ENCODE measurements around the gene HLF.

Gene HLF

DNA sequence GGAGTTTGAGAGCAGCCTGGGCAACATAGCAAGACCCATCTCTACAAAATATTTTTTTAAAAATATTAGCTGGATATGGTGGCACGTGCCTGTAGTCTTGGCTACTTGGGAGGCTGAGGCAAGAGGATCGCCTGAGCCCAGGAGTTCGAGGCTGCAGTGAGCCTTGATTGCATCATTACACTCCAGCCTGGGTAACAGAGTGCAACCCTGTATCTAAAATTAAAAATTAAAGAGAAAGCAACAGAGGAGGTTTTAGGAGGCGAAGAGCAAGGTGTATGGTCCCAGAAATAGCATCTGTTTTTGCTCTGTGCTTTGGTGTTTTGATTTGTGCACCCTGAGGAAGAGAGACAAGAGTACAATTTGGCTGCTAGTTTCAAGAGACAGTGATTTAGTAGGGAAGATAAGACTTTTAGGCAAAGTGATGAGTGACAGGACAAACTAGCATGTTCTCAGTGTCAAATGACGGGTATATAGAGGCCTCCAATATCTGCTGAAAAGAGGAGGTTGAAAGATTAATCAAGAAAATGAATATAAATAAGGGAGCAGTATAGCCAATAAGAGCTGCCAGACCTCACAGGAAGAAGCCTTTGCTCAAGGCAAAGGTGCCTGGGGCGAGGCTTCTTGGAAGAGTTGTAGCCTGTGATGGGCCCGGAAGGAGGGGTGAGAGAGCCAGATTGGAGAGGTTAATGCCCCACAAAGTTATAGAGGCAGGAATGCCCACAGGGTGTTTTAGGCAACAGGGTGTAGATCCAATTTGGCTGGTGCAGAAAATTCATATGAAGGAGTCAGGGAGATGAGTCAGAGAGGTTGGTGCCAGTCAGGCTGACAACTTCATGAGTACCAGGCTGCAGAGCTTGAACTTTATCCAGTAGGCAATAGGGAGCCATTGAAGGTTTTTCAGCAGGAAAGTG is 11.4 kb downstream of the HLF start:
- no peak for DNase-seq

DNA sequence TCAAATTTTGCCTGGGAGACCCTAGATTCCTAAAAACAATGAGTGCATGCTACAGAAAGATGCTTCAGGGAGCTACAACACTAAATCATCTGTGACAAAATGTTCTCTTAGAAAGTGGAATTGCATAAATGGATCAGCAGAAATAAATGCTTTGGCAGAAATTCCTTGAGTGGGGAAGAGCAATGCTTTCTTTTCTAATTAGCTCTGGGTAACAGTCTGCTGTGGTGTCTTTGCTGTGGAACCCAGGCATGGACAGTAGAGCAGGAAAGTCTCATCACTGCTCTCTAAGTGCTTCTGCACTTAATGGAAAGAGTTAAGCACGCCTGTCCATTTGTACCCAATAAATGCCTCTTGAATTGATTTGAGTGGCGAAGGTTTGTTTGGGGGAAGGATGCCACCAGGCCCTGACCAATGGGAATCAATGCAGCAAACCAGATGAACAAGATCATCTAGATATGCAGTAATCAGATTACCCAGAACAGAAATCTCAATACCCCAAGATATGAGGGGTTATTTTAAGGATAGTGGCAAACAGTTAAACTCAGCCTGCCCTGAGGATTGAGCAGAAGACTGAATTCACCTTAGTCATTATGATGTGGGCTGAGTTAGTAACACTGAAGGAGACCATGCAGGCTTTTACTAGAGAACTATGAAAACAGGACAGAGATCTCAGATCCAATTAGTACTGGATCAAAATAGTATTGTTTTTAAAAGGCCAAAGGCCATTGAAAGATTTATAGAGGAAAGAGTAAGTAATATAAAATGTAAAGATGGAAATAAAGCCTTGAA is 13.6 kb downstream of the HLF start:
- no peak for DNase-seq

DNA sequence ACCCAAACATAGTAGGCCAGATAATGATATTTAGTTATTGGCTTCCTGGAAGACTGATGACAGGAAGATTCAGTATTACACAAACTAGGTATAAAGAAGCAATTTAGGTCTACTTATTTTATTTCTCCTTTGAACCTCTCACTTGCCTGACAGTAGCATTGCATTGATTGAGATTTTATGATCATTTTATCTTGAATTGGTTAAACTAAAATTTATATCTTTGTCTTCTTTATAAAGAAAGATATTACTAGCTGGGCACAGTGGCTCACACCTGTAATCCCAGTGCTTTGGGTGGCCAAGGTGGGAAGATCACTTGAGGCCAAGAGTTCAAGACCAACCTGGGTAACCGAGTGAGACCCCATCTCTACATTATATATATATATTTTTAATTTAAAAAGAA is 14.4 kb downstream of the HLF start:
- DNase-seq, result no peak

DNA sequence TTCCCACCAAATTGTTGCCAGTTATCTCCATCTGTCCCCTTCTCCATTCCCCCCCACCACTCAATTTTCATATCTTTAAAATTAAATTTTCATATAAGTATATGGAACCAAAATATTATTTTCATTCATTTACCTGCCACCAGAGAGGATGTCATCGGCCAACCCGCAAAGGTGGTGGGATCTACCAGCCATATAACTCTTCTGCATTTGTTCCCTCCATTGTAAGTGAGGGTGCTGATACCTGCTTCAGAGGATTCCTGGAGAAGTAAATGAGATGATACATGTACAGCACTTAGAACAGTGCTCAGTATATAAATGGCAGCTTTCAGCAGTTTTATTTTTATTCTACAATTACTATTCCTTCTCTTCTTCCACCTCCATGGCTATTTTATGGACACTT is 15.0 kb downstream of the HLF start:
- no peak for DNase-seq

DNA sequence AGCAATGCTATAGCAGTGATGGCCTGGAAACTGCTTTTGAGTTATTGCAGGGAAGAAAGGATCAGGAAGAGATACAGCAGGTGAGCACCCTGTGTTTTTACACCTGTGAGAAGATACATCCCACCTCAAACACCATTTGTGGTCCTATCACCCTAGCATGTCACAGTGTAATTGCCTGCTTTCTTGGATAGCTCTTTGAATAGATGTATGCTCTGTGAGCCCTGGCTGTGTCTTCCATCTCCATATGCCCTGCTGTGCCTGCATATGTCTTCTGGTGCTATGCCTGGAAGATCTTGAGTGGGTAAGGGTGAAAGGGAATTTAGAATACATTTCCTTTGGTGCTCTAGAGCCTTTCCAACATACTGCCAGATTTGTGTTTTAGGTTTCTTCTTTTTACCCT is 15.5 kb downstream of the HLF start:
- no peak for DNase-seq

DNA sequence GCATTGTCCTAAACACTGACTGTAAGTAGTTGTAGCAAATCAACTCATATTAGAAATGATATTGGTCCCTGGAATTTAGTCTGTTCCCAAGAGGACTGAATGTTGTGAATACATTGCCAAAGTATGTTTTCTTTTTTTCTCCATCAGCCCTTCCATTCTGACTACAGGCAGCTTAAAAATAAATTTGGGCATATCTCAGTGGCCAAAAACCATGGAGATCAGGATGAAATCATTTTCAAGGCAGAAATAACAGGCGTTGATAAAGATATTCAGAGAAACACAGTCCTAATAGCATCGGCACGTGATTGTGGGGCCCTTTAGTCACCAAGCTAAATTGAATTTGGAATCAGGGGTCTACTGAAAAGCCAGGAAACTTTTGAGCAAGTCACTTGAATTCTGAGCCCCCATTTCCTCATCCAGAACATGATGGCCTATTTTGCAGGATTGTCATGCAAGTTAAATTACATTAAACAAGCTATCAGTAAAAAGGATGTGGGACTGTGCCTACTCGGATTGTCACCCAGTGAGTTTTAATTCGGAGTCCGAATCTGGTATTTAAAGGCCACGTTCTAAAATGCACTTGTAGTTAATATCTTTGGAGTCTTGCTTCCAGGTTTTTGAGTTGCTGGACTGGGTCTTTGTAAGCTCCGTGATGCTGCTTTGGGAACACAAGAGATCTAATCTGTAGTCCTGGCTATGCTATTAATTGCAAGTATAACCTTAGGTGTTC is 17.1 kb downstream of the HLF start:
- no peak for DNase-seq

DNA sequence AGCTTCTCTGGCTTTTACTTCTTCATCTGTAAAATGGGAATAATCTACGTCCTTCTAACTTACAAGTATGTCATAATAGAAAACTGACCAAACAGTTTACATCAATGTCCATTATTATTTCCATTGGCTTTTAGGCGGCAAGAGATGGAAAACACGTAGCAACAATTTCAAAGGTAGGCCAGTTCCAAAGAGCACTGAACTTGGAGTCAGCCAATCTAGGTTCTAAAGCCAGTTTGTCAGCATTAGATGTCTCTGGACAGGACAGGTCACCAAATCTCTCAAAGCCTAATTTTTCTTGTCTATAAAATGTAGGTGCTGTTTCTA is 17.6 kb downstream of the HLF start:
- no peak for DNase-seq

DNA sequence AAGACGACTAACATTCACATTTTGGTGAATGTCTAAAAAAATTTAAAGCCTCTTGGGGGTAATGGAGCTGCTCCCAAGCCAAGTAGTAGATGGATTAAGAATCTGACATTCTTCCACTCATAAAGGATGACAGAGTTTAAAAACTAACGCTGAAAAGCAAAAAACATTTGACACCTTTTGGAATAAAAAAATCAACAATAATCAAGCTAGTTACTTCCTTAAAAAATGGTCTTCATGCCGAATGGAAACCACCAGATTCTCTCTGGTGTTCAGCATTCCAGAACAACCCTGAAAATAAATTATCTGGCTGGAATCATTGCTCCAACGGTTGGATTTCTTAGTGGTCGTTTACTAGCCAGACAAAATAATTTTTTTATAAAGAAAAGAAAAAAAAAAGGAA is 18.0 kb downstream of the HLF start:
- DNase-seq, result no peak

DNA sequence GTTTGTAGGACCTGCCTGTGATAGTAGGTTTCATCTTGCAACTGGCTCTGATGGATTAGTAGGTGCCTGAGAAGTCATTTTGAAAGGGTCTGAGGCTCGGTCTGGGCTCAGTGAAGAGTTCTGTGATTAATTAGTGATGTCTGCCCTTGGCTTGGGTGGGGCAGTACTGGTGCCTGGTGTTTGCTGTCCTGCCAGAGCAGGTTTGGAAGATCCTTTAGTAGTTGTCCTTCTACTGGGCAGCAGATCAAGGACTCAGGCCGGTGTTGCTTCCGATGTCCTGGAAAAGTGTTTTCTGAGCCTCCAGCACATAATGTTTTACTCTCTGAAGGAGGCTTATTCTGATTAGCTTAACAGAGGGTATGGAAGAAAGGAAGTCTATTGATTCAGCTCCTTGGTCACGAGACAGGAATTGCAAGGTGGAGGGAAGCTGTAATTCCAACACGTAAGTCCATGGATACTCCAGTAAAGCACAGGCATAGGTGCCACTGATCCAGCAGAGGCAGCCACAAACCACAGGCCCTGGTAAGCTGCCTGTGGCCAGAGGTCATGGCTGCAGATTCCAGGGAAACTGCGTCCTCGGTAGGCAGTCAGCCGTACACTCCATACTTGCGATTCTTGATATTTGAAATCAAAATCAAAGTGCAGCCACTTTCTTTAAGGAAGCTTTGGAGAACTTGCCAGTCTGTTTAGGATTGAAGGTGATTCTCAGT is 18.7 kb downstream of the HLF start:
- DNase-seq, result no peak

DNA sequence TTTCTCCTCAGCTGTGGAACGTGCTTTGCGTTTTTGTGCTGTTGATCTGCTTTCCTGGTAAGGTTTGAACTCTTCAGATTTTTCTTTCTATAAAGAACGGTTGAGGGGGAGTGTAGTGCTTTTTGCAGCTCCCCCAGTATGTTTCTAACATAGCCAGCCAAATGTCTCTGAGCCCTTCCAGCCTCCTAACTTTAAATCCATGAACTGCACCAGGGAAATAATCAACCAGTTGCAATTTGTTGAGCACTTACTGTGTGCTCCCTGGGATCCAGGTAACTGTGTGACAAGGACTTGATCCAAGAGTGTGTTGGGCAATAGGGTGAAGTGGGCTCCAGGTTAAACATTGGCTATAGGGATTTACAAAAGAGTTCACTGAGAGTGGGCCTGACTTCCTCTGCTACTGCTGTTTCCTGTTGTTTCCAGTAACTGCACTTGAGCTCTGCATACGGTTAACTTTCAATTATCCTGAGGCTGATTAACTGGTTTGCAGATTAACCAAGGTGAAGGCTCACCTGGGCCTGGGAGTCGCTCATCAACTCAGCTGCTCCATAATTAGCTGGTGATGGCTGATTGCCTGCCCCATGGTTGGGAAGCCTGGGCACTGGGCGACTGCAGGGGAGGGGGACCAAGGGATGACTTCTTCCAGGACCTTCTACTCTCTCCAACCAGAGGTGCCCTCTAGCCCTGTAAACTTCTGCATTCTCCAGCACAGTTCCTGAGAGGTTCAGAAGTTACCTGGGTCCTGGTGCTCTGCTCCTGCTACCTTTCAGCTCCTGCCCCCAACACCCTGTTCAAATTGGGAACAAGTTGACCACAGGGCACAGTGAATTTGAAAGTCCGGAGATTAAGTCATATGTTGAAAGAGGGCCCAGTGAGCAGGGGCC is 19.5 kb downstream of the HLF start:
- DNase-seq, result no peak

DNA sequence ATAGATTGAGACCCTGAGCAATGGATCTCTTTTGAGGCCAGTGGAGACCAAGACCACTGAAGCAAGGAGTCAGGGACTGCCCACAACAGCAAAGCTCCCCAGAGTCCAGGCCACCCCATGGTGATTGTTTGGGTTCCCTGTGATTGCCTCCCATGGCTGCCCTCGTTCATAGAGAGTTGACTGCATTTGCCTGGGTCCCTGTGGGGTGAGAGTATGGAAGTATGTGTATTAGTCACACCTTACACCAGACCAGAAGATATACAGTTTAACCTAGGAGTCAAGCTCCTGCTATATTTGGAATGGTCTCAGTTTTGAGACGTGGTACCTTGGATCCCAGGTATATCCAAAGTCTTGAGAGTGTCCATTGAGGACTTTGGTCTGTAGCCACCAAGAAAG is 20.2 kb downstream of the HLF start:
- DNase-seq, result no peak

DNA sequence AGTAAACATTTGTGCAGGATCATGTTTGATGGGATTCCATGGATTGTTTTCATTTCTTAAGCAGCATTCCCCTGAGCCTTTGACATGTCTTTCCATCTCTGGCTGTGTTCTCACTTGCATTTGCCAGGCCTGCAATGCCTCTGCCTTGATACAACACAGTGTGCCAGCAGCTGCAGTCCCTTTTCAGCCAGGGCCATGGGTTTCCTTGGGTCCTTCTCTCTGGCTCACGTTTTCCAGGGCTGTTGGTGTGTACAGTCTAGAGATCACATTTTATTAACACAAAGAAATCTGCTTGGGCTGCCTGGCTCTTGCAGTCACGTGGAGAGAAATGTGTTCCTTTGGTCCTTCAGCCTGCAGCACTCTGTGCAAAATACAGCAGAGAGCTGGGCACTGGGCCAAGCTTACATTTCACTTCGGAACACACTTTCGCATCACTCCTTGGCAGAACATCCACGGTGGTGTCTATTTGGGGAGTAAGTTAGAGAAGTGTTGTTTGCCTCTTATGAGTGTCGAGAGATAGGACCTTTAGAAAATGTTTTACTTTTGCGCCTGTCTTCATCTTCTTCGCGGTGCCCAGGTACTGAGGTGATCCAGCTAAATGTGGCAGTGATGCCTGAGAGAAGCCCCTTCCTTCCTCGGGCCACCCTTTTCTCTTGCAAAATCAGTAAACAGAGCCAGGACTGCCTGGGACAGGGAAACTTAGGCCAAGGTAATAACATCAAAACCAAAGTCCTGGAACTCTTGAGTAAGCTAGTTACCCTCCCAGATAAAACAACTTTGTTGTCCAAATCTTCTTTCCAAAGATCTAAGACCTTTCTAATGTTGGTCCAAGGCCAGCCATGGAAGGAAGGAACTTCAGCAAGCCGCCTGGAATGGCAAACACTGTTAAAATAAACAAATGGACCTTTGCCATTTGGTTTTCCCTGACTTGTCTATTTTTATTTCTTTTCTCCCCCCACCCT is 20.9 kb downstream of the HLF start:
- DNase-seq, result no peak

DNA sequence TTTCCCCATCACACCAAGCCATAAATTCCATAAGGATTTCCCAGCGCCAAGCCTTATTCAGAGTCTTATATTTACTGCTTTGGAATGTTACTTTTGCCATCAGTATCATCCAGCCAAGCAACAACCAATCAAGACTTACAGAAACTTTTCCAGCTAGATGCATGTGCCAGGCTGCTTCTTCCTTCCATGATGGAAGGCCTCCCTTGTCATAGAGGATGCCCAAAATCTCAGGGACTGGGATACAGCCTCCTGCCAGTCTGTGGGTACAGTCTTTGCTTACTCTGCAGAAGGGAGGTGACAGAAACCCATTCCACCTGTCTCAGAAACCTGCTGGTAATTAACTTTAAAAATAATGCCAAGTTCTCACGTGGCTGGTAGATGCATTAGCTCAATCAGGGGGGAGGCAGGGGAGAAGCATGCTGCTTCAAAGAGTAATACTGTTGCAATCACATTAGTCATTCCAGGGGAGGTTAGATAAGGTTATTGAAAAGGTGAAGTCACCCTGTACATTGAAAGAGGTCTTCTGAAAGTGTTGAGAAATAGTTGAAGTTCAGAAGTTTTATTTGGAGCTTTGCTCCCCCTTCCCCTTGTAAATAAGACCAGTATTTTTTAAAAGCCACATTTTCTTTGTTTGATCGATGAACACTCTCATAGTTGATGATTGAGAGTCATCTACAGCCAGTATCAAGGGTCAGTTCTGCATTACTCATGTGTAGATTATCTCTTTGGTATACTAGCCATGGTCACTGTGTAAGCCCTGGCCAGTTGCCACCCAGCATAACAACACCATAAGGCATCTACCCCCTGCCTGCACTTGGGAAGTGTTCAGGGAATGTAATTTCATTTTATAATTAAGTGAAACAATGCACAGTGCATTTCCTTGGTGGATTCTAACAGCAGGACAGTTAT is 22.2 kb downstream of the HLF start:
- no peak for DNase-seq

DNA sequence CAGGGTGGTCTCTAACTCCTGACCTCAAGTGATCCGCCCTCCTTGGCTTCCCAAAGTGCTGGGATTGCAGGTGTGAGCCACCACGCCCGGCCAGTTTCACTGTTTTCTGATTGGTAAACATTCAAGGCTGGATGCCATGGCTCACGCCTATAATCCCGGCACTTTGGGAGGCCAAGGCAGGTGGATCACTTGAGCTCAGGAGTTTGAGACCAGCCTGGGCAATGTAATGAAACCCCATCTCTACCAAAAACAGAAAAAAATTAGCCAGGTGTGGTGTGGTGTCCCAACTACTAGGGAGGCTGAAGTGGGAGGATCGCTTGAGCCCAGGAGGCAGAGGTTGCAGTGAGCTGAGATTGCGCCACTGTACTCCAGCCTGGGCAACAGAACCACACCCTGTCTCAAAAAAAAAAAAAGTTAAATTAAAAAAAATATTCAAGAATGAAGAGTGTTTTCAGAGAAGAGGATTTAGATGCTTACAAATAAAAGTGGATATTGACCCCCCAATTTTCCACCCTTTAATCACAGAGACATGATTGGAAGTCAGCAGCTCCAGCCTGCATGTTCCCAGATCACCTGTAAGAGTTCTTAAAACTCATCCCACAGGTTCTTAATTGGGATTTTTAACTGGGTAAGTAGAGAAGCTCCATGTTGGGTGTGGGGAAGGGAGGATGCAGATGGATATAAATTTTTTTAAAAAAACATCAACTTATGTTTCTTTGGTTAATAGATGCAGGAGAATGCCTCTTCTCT is 23.8 kb downstream of the HLF start:
- no peak for DNase-seq

DNA sequence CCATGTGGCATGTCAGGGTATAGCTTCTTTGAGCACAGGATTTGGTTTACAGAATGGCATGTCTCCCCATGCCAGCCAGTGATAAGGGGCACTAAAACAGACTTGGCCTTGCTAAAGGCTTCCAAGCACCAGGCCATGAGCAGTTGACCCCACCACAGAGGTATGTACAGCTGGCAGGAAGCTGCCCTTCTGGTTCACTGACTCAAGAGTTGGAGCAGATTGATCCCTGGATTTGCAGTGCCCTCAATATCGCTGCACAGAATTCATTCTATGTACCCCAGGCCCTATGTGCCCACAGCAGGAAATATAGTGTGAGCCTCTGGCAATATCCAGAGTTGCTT is 24.3 kb downstream of the HLF start:
- DNase-seq, result no peak

DNA sequence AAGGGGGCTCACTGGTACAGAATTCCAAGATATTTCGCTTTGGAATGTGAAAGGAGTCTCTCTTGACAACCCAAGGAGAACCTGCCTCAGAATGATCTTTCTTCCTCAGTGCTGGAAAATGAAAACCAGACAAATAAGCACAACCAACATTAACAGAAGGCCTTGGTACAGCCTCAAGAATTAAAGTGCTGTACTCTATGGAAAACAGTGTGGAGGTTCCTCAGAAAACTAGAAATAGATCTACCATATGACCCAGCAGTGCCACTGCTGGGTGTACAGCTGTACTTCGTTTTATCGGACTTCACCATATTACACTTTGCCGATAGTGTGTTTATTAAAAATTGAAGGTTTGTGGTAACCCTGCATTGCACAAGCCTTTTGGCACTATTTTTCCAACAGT is 25.2 kb downstream of the HLF start:
- DNase-seq, result no peak

DNA sequence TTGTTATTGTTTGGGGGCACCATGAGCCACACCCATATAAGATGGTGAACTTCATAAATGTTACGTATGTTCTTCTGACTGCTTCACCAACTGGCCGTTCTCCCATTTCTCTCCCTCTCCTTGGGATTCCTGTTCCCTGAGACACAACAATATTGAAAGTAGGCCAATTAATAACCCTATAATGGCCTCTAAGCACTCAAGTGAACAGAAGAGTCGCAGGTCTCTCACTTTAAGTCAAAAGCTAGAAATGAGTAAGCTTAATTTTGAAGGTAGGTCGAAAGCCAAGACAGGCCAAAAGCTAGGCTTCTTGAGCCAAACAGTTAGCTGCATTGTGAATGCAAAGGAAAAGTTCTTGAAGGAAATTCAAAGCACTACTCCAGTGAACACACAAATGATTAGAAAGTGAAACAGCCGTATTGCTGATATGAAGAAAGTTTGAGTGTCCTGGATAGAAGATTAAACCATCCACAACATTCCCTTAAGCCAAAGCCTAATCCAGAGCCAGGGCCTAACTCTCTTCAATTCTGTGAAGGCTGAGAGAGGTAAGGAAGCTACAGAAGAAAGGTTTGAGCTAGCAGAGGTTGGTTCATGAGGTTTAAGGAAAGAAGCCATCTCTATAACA is 25.8 kb downstream of the HLF start:
- DNase-seq, result no peak

DNA sequence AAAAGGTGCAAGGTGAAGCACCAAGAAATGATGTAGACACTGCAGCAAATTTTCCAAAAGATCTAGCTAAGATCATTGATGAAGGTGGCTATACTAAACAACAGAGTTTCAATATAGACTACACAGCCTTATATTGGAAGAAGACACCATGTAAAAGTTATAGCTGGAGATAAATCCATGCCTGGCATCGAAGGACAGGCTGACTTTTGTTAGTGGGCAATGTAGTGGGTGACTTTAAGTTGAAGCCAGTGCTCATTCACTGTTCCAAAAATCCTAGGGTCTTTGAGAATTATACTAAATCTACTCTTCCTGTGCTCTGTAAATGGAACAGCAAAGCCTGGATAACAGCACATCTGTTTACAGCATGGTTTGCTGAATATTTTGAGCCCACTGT is 26.4 kb downstream of the HLF start:
- no peak for DNase-seq

DNA sequence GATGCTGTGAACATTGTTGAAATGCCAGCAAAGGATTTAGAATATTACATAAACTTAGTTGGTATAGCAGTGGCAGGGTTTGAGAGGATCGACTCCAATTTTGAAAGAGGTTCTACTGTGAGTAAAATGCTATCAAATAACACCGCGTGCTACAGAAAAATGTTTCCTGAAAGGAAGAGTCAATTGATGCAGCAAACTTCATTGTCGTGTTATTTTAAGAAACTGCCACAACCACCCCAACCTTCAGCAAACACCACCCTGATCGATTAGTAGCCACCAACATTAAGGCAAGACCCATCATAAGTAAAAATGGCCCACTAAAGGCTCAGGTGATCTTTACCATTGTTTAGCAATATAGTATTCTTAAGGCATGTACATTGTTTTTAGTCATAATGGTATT is 27.3 kb downstream of the HLF start:
- DNase-seq, result no peak

All from stimulated activated CD4-positive, alpha-beta T cell treated with anti-CD3 and anti-CD28 coated beads, Interleukin-4, amount 100 ng/mL, for 4 hours (primary cell).